Endothelial cell of umbilical vein (primary cell): ENCODE results near the gene NUDT22. TPM values are rescaled to one million over a fixed set of nuclear protein-coding genes. Genes with fewer than 3 reads are reported as not detected.

Experiments used
- BruUV-seq: library from RNA; stranded (reverse); fragments of 400-500 nt; replicated peaks from 2 replicates; lab custom pipeline; 2021; lab: Mats Ljungman, UMichigan
- CTCF ChIA-PET: fragments of 300-600, 350-600 bp; sonication (Branson Sonifier 250); formaldehyde crosslinking; loops from one replicate; lab custom pipeline; 2021; ENCODE audit warnings: antibody characterized with exemption, inconsistent platforms; lab: Charles Lee
- POLR2A ChIA-PET: fragments of 300-600, 350-600 bp; sonication (Branson Sonifier 250); formaldehyde crosslinking; loops from one replicate; lab custom pipeline; 2021; ENCODE audit warnings: antibody characterized with exemption, inconsistent platforms; lab: Charles Lee
- DNase-seq: peaks from one replicate; pipeline ENCODE4 v3.0.0-alpha.2; 2011; ENCODE audit warnings: low read depth, low spot score
- FAIRE-seq: peaks from 2 replicates; lab custom pipeline; 2011; peaks lifted over from hg19 to GRCh38; lab: Jason Lieb, UNC
- H2AFZ ChIP-seq: 2 replicates; pipeline ENCODE4 v1.6.0; 2012; ENCODE audit warnings: low read depth, low read length, control low read depth, inconsistent platforms
- H3K27ac ChIP-seq: 2 replicates; pipeline ENCODE4 v1.5.1; 2011; ENCODE audit warnings: low read depth, mild to moderate bottlenecking, control low read depth, low read length, moderate library complexity; ENCODE audit not compliant: insufficient read depth
- H3K27me3 ChIP-seq, 2 experiments: 2 replicates each; pipeline versions ENCODE4 v1.6.0 to v1.6.1; 2011; ENCODE audit warnings: low read length in 2 of 2, mixed read lengths in 1 of 2; ENCODE audit not compliant: control insufficient read depth in 2 of 2, insufficient read depth in 2 of 2
- H3K36me3 ChIP-seq, 2 experiments: 2 replicates in 1 of 2; 3 replicates in 1 of 2; pipeline ENCODE4 v1.5.1; 2011; ENCODE audit warnings: low read length in 2 of 2, mild to moderate bottlenecking in 1 of 2, moderate library complexity in 1 of 2; ENCODE audit not compliant: control insufficient read depth in 2 of 2, insufficient read depth in 2 of 2; ENCODE audit errors: extremely low read depth in 1 of 2
- H3K4me1 ChIP-seq: 3 replicates; pipeline ENCODE4 v1.5.1; 2011; ENCODE audit warnings: mild to moderate bottlenecking, low read length; ENCODE audit not compliant: control insufficient read depth, insufficient read depth; ENCODE audit errors: extremely low read depth
- H3K4me2 ChIP-seq: 2 replicates; pipeline ENCODE4 v1.6.1; 2011; ENCODE audit warnings: low read length, control low read depth, mixed read lengths; ENCODE audit not compliant: insufficient read depth
- H3K4me3 ChIP-seq, 3 experiments: fragments of 200-600 bp in 1 of 3; sonication (generic), shearing (Covaris generic) in 1 of 3; replicated peaks in 1 of 3; 2 replicates each; pipeline ENCODE4 v1.5.1; 2011 to 2016; ENCODE audit warnings: control low read depth in 3 of 3, low read length in 3 of 3, mild to moderate bottlenecking in 2 of 3, inconsistent platforms in 1 of 3, low read depth in 1 of 3, moderate library complexity in 1 of 3; ENCODE audit not compliant: insufficient read depth in 1 of 3
- H3K79me2 ChIP-seq: 2 replicates; pipeline ENCODE4 v1.6.0; 2012; ENCODE audit warnings: low read length, inconsistent platforms; ENCODE audit not compliant: control insufficient read depth, insufficient read depth
- H3K9ac ChIP-seq: replicated peaks from 2 replicates; pipeline ENCODE3; 2011; ENCODE audit warnings: low read length, control low read depth; ENCODE audit not compliant: insufficient read depth; ENCODE audit errors: extremely low read depth
- H3K9me1 ChIP-seq: replicated peaks from 3 replicates; pipeline ENCODE4 v1.6.0; 2011; ENCODE audit warnings: mild to moderate bottlenecking, low read length; ENCODE audit not compliant: control insufficient read depth, insufficient read depth; ENCODE audit errors: extremely low read depth
- H3K9me3 ChIP-seq: replicated peaks from 2 replicates; pipeline ENCODE4 v1.5.1; 2012; ENCODE audit warnings: low read length, inconsistent platforms; ENCODE audit not compliant: control insufficient read depth, insufficient read depth
- H4K20me1 ChIP-seq: replicated peaks from 2 replicates; pipeline ENCODE3; 2011; ENCODE audit warnings: mild to moderate bottlenecking, low read length; ENCODE audit not compliant: control insufficient read depth, insufficient read depth; ENCODE audit errors: extremely low read depth
- EZH2 ChIP-seq: IDR thresholded peaks from 2 replicates; pipeline ENCODE4 v1.6.1; 2012; ENCODE audit warnings: borderline replicate concordance, low read depth, mild to moderate bottlenecking, moderate library complexity, low read length, inconsistent platforms; ENCODE audit not compliant: severe bottlenecking
- FOS ChIP-seq: IDR thresholded peaks from 2 replicates; pipeline ENCODE4 v1.6.1; 2011; ENCODE audit warnings: mild to moderate bottlenecking, low read length, moderate library complexity, borderline replicate concordance; ENCODE audit not compliant: insufficient read depth
- GATA2 ChIP-seq: IDR thresholded peaks from 2 replicates; pipeline ENCODE4 v1.7.0; 2011; ENCODE audit warnings: low read depth, mild to moderate bottlenecking, moderate library complexity, mixed read lengths, low read length; ENCODE audit not compliant: insufficient read length, insufficient read depth
- JUN ChIP-seq: IDR thresholded peaks from 2 replicates; pipeline ENCODE4 v1.6.1; 2011; ENCODE audit warnings: borderline replicate concordance, low read depth; ENCODE audit not compliant: insufficient read length, insufficient read depth
- MYC ChIP-seq: IDR thresholded peaks from one replicate; pipeline ENCODE4 v1.6.1; 2011; ENCODE audit warnings: mild to moderate bottlenecking, low read depth, low read length
- POLR2A ChIP-seq: IDR thresholded peaks from 2 replicates; pipeline ENCODE4 v1.6.1; 2012; ENCODE audit warnings: low read depth, mild to moderate bottlenecking, control low read depth, low read length
- POLR2AphosphoS5 ChIP-seq: IDR thresholded peaks from 2 replicates; pipeline ENCODE4 v1.6.1; 2012; ENCODE audit warnings: low read depth, mild to moderate bottlenecking, control low read depth, low read length, moderate library complexity; ENCODE audit not compliant: insufficient read depth
- dilution Hi-C: fragments of 300-500 bp; cut with MboI; formaldehyde crosslinking; loops from one replicate; pipeline ENCODE4 v1.15.0; 2019; ENCODE audit warnings: low sequenced_read_pairs; ENCODE audit not compliant: extremely low pct_ligation_motif_present
- intact Hi-C: fragments of 100-400 bp; cut with micrococcal nuclease; formaldehyde crosslinking; loops from one replicate; pipeline ENCODE4 v1.10.0; 2022
- polyA plus RNA-seq, 4 experiments: library from polyadenylated mRNA; depleted of rRNA in 3 of 4; stranded (reverse) in 3 of 4; unstranded in 1 of 4; fragments of >200 nt; gene quantifications; 2 replicates each; pipeline versions ENCODE4 v1.2.1 to v1.2.3, GENCODE V29; 2011 to 2012; ENCODE audit warnings: missing spikeins in 1 of 4
- total RNA-seq: library from RNA; stranded (reverse); gene quantifications from 2 replicates; pipeline ENCODE4 v1.2.3, GENCODE V29; 2021
- TF ChIP-seq, protein P1 (sequence below), 2 donors: IDR thresholded peaks; 1 replicate in 1 of 2; 2 replicates in 1 of 2; pipeline ENCODE4 v1.5.1; 2011; ENCODE audit warnings: low read length in 2 of 2, mild to moderate bottlenecking in 2 of 2, moderate library complexity in 2 of 2, control low read depth in 1 of 2, inconsistent platforms in 1 of 2, low read depth in 1 of 2; ENCODE audit not compliant: insufficient read depth in 1 of 2; ENCODE audit errors: extremely low read depth in 1 of 2
- TF ChIP-seq, protein P2 (sequence below): IDR thresholded peaks from 2 replicates; pipeline ENCODE4 v1.6.1; 2011; ENCODE audit not compliant: insufficient read depth, insufficient read length

The NUDT22 gene
- total and polyA plus RNA-seq, 2 donors (not counting 3 experiments of a cell fraction or from before 2014, with no cell fraction given), result 37.8 to 54.8 TPM

DNA sequence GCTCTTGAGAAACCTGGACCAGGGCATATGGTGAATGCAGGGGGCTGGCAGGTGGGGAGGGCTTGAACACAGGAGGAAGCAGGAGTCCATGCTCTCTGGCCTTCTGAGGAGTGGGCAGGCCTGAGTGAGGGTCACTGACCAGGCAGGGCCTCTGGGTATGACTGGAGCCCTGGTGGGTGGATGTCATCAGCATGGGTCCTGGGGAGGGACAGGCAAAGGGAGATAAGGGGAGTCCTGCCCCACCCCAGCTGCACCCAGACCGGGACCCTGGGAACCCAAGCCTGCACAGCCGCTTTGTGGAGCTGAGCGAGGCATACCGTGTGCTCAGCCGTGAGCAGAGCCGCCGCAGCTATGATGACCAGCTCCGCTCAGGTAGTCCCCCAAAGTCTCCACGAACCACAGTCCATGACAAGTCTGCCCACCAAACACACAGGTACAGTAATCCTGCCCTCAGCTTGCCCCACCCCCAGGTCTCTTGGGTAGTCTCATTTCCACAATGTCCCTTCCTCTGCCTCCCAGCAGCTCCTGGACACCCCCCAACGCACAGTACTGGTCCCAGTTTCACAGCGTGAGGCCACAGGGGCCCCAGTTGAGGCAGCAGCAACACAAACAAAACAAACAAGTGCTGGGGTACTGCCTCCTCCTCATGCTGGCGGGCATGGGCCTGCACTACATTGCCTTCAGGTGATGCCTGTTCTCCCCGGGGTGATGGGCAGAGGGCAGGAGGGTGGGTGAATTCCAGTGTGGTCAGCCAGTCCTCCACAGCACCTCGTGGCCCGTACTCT, 6.3 kb downstream of the NUDT22 start:
- Histone ChIP-seq H3K4me3 (no peak overlapping the region), H3K27ac (no peak overlapping the region), H4K20me1 (no peaks in the 10 kb centered on the region), H2AFZ (no peak overlapping the region), H3K27me3 (no peaks in the 10 kb centered on the region), H3K9ac (no peak overlapping the region), H3K9me3 (no peaks in the 10 kb centered on the region), H3K36me3 (peaks cover 0 to 2% of the 10 kb centered on the region in 2 experiments), H3K4me2 (no peak overlapping the region), H3K9me1 (no peaks in the 10 kb centered on the region), H3K4me1 (peaks cover 10% of the 10 kb centered on the region), H3K79me2 (no peaks in the 10 kb centered on the region)
- ChIA-PET POLR2A (no interaction called here), CTCF (interaction anchor here (1.1 to 2.1 kb wide), 4 partner anchors 25 to 72 kb away, joined by 4 to 10 read pairs (median 5); no protein-coding TSS in a partner anchor)
- FAIRE-seq, result no peak
- dilution Hi-C loops (no loop called here), intact Hi-C loops (loop anchor here (5.0 kb wide), 1 partner anchor 45 kb away; the partner anchor contains the start of gene STIP1)
- no TSS peak for BruUV-seq
- TF ChIP-seq GATA2, result no peak
- no peak for DNase-seq

DNA sequence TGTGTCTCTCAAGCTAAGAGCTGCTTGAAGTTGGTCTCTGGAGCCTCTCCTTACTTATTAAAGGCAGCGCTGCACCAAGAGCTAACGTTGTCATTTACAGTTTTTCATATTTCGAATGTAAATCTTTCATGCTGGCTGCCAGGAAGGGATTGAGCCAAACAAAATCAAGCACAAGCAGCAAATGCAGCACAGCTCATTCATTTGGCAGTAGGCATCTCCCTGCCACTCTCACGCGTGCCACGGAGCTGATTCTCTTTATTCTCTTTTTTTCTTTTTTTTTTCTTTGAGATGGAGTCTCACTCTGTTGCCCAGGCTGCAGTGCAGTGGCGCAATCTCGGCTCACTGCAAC, 6.9 kb downstream of the NUDT22 start:
- Histone ChIP-seq H3K27me3 (no peaks in the 10 kb centered on the region), H4K20me1 (no peaks in the 10 kb centered on the region), H3K9me1 (no peaks in the 10 kb centered on the region), H3K9me3 (no peaks in the 10 kb centered on the region), H3K9ac (no peak overlapping the region), H3K36me3 (peaks cover 3 to 4% of the 10 kb centered on the region in 2 experiments), H3K4me3 (no peak overlapping the region), H3K4me1 (peaks cover 10% of the 10 kb centered on the region), H3K4me2 (no peak overlapping the region), H2AFZ (no peak overlapping the region), H3K79me2 (no peaks in the 10 kb centered on the region), H3K27ac (no peak overlapping the region)
- no peak for DNase-seq
- no TSS peak for BruUV-seq
- no peak for FAIRE-seq
- intact Hi-C loops (loop anchor here (5.0 kb wide), 1 partner anchor 46 kb away; the partner anchor contains the start of gene STIP1), dilution Hi-C loops (no loop called here)
- TF ChIP-seq EZH2, result no peak
- no peak for TF ChIP-seq JUN
- TF ChIP-seq, protein P1, sequence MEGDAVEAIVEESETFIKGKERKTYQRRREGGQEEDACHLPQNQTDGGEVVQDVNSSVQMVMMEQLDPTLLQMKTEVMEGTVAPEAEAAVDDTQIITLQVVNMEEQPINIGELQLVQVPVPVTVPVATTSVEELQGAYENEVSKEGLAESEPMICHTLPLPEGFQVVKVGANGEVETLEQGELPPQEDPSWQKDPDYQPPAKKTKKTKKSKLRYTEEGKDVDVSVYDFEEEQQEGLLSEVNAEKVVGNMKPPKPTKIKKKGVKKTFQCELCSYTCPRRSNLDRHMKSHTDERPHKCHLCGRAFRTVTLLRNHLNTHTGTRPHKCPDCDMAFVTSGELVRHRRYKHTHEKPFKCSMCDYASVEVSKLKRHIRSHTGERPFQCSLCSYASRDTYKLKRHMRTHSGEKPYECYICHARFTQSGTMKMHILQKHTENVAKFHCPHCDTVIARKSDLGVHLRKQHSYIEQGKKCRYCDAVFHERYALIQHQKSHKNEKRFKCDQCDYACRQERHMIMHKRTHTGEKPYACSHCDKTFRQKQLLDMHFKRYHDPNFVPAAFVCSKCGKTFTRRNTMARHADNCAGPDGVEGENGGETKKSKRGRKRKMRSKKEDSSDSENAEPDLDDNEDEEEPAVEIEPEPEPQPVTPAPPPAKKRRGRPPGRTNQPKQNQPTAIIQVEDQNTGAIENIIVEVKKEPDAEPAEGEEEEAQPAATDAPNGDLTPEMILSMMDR (IDR thresholded peaks at IDR 0.05; ENCODE audit: extremely low read depth in 1 of 2, insufficient read depth in 1 of 2, low read depth in 1 of 2, low read length in 2 of 2), result no peak
- TF ChIP-seq POLR2AphosphoS5, result no peak
- TF ChIP-seq, protein P2, sequence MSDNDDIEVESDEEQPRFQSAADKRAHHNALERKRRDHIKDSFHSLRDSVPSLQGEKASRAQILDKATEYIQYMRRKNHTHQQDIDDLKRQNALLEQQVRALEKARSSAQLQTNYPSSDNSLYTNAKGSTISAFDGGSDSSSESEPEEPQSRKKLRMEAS, result no peak
- TF ChIP-seq GATA2, result no peak
- no peak for TF ChIP-seq POLR2A
- no peak for TF ChIP-seq MYC
- no peak for TF ChIP-seq FOS
- CTCF ChIA-PET, result interaction anchor here (1.1 to 2.1 kb wide), 3 partner anchors 26 to 68 kb away, joined by 4 to 10 read pairs (median 6); no protein-coding TSS in a partner anchor
- POLR2A ChIA-PET, result no interaction called here
